HG03457 (cell line): Measurements from ENCODE around the gene NUDT21.
"Not testable (repeated sequence)": the region's sequence is repeated elsewhere in the genome, so short reads cannot be mapped to it uniquely, and the experiment has no call there.

ENCODE experiments used
- ATAC-seq: cut with Tn5 transposase; IDR thresholded peaks from one replicate; pipeline ENCODE4 v1.9.1; 2021; ENCODE audit warnings: moderate number of reproducible peaks; ENCODE audit not compliant: unreplicated experiment

The NUDT21 gene

GRCh38 chr16:56419740-56420548, 31.2 kb downstream of the NUDT21 start:
- no peak for ATAC-seq

- no peak for ATAC-seq
Observed at GRCh38 chr16:56417138-56417537, 34.0 kb downstream of the NUDT21 start.

GRCh38 chr16:56415875-56416274, 35.3 kb downstream of the NUDT21 start:
- no peak for ATAC-seq

GRCh38 chr16:56414366-56414765, 36.8 kb downstream of the NUDT21 start:
- ATAC-seq = no peak

GRCh38 chr16:56413381-56413780, 37.8 kb downstream of the NUDT21 start:
- no peak for ATAC-seq

- ATAC-seq = no peak
Observed at GRCh38 chr16:56411624-56412023, 39.5 kb downstream of the NUDT21 start.

GRCh38 chr16:56411123-56411522, 40.0 kb downstream of the NUDT21 start:
- ATAC-seq = no peak

GRCh38 chr16:56409195-56409594, 41.9 kb downstream of the NUDT21 start:
- no peak for ATAC-seq

GRCh38 chr16:56408379-56409098, 42.6 kb downstream of the NUDT21 start:
- no peak for ATAC-seq

- ATAC-seq = no peak
Observed at GRCh38 chr16:56405977-56406672, 45.0 kb downstream of the NUDT21 start.

- no peak for ATAC-seq
Observed at GRCh38 chr16:56401482-56401881, 49.6 kb downstream of the NUDT21 start.

- no peak for ATAC-seq
Observed at GRCh38 chr16:56400458-56400857, 50.7 kb downstream of the NUDT21 start.

GRCh38 chr16:56399486-56399885, 51.6 kb downstream of the NUDT21 start:
- no peak for ATAC-seq

GRCh38 chr16:56399047-56399446, 52.1 kb downstream of the NUDT21 start:
- ATAC-seq = no peak

- ATAC-seq = not testable (repeated sequence)
Observed at GRCh38 chr16:56396724-56397123, 54.4 kb downstream of the NUDT21 start.

GRCh38 chr16:56389554-56389953, 61.6 kb downstream of the NUDT21 start:
- ATAC-seq = no peak

GRCh38 chr16:56388209-56388608, 62.9 kb downstream of the NUDT21 start:
- ATAC-seq = no peak

GRCh38 chr16:56387396-56387795, 63.7 kb downstream of the NUDT21 start:
- ATAC-seq = no peak

- no peak for ATAC-seq
Observed at GRCh38 chr16:56384074-56384721, 66.9 kb downstream of the NUDT21 start.

- ATAC-seq = no peak
Observed at GRCh38 chr16:56382901-56383355, 68.2 kb downstream of the NUDT21 start.

- no peak for ATAC-seq
Observed at GRCh38 chr16:56382459-56382858, 68.7 kb downstream of the NUDT21 start.
